GM19324 (cell line): ENCODE data around the gene ABCA2.
"Not testable (repeated sequence)": the region's sequence is repeated elsewhere in the genome, so short reads cannot be mapped to it uniquely, and the experiment has no call there.

Source experiments
- ATAC-seq: cut with Tn5 transposase; IDR thresholded peaks from one replicate; pipeline ENCODE4 v1.9.1; 2021; ENCODE audit warnings: mild to moderate bottlenecking, moderate library complexity; ENCODE audit not compliant: unreplicated experiment, low FRiP score

Gene ABCA2

DNA sequence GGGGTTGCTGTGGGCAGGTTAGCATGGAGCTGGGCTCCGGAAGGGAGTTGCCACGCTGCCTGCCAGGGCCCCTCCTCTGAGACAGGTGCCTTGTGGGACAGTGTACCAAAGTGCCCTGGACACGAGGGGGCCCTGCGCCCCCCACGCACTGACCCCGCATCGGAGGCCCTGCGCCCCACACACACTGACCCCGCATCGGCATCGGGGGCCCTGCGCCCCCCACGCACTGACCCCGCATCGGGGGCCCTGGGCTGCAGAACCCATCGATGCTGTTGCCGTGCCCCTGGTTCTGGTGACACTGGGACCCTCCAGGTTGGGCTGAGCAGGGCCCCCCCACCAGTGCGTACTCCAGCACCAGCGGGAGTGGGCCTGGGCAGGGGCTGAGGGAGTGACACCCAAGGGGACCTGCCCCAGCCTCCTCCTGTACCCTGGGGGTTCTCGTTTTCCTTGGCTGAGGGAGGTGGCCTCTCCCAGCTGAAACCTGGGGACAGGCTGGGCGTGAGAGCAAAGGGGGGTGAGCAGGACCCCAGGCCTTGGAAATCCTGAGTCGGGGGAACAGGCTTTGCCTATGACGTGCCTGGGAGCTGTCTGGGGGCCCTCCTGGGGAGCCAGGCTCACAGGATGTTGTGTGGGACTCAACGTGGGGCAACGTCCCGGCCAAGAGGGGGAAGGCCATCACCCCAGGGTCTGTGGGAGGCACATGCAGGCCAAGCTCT, 35.4 kb upstream of the ABCA2 start:
- no peak for ATAC-seq

DNA sequence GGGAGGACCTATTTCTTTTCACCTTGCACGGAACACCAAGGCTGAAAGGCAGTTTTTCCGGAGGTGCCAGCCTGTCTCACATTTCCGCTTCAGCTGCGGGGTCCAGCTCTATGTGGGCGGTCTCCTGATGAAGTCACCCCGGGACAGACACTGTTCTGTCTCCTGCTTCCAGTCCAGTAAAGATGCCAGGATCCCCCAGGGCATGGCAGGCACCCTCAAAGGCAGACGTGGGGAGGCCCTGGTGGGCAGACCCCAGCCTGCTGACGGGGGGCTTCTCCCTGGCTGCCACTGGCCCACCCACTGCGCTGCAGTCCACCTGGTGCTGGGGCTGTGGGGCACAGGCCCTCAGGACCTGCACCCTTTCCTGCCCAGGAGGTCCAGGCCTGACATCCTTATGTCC, 34.8 kb upstream of the ABCA2 start:
- ATAC-seq, result not testable (repeated sequence)

DNA sequence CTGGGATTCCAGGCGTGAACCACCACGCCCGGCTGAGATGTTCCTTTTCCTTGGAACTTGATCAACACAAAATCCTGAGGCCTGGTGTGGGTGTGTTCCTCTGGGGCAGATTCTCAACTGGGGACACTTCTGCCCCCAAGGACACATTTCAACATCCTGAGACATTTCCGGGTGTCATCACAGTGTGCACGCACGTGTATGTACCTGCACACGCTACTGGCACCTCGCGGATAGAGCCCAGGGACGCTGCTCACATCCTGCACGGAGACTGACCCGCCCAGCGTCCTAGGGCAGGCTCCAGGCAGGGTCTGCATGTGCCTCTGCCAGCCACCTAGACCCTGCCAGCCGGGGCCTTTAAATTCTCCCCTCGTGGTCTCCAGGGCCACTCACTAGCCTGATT, 34.3 kb upstream of the ABCA2 start:
- ATAC-seq, result no peak

DNA sequence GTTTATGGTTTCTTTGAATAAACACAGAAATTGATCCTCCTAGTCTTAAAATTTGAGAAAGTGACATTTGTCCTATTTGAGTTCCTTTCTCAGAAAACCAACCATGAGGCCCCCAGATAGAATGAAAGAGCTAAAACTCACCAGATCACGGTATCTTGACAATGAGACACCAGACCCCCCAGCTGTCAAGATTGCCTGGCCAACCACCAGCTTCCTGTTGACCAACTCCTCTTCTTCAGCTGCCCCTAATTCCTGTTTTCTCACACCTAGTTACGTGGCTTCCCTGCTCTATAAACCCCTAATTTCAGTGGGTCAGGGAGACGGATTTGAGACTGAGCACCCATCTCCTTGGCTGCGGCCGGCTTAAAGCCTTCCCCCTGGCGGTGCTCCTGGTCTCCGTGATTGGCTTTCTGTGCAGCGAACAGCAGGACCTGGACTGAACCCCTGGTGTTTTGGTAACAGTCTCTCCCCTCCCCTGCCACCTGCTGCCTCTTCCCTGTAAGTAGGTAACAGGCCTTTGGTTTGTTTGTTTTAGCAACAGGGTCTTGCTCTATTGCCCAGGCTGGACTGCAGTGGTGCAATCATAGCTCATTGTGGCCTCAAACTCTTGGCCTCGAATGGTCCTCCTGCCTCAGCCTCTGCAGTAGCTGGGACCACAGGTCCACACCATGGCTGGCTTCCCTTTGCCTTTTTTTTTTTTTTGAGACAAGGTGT, 30.6 kb upstream of the ABCA2 start:
- ATAC-seq, result no peak

DNA sequence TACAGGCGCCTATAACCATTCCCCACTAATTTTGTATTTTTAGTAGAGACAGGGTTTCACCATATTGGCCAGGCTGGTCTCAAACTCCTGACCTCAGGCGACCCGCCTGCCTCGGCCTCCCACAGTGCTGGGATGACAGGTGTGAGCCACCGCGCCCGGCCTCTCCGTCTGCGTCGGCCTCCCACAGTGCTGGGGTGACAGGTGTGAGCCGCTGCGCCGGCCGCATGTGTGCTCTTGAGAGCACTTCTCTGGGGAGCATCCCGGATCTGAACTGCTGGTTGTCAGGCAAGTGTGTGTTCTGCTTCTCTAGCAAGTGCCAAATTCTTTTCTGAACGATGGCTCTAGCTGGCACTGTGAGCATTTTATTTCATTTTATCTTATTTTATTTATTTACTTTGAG, 29.5 kb upstream of the ABCA2 start:
- ATAC-seq, result no peak

DNA sequence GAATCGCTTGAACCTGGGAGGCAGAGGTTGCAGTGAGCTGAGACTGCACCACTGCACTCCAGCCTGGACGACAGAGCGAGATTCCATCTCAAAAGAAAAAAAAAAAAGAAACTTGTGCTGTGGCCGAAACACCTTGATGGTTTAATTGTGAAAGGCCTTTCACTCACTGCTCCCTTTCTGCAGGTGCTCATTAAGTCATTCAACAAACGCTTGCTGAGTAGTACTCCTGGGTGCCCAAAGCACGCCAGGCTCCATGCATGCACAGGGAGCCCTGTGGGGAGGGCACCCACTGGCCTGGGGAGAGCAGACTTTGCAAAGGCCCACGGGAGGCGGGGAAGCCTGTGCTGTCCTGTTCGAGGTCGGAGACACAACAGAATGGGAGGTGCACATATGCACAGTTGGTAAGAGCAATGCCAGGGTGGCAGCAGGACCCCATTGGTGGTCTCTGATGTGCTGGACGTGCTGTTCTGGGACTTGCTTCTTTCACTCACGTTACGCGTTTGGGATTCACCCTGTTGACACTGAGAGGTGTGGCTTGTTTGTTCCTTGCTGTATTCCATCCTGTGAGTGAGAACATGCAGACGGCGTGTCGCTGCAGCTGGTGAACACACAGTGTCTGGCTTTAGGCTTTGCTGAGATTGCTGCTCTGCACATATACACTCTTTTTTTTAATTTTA, 28.8 kb upstream of the ABCA2 start:
- no peak for ATAC-seq

DNA sequence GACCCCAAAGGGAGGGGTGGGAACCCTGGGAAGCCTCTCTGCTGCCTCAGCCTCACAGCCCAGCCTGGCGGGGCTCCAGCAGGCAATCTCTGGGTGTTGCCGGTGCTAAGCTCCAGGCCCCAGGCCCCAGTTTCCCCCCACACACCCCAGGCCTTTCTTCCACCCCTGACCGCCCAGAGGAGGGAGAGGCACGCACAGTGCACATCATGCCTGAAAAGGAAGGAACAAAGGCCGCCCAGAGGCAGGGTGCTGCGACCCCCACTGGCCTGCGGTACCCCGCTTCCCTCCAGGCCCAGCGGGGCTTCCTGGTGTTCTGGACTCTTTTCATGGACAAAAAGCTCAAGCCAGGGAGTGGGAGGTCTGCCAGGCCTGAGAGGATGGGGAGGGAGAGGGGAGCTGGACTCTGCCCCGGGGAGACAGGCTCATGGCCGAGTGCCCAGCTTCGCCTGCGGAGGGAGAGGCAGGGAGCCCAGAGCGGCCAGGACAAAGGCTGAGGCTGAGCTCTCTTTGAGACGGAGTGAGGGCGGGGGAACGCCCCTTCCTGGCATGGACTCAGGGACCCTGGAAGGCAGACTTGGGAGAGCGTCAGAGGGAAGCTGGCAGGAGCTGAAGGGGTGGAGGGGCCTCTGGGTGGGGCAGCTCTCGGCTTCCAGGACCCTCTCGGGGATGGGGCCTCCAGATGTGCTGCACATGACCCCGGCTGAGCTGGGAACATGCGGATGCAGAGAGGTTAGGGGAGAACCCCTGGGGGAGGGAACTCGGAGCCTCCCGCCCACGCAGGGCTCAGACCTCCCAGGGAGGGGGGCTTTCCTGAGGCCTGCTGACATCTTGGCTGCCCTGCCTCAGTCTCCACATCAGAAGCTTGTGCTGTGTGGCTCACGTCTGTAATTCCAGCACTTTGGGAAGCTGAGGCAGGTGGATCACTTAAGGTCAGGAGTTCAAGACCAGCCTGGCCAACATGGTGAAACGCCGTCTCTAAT, 27.6 kb upstream of the ABCA2 start:
- ATAC-seq, result no peak

DNA sequence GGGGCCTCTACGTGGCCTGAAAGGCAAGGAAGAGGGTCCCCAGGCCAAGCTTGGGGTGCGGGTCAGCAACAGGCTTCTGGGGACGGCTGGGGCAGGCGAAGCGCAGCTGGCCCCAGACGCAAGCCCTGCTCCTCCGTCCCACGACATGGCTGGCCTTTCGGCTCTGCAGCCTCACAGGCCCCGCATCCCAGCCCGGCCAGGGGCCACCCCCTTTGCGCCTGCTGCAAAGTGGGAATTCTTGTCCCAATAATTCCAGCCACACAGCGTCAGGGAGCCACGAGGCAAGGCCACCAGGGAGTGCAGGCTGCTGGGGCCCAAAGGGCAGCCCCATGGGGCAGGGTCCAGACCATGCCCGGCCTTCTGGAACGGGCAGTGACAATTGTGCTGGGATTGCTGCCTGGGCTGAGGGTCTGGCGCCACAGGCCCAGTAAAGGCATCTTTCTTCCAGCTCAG, 26.9 kb upstream of the ABCA2 start:
- no peak for ATAC-seq

DNA sequence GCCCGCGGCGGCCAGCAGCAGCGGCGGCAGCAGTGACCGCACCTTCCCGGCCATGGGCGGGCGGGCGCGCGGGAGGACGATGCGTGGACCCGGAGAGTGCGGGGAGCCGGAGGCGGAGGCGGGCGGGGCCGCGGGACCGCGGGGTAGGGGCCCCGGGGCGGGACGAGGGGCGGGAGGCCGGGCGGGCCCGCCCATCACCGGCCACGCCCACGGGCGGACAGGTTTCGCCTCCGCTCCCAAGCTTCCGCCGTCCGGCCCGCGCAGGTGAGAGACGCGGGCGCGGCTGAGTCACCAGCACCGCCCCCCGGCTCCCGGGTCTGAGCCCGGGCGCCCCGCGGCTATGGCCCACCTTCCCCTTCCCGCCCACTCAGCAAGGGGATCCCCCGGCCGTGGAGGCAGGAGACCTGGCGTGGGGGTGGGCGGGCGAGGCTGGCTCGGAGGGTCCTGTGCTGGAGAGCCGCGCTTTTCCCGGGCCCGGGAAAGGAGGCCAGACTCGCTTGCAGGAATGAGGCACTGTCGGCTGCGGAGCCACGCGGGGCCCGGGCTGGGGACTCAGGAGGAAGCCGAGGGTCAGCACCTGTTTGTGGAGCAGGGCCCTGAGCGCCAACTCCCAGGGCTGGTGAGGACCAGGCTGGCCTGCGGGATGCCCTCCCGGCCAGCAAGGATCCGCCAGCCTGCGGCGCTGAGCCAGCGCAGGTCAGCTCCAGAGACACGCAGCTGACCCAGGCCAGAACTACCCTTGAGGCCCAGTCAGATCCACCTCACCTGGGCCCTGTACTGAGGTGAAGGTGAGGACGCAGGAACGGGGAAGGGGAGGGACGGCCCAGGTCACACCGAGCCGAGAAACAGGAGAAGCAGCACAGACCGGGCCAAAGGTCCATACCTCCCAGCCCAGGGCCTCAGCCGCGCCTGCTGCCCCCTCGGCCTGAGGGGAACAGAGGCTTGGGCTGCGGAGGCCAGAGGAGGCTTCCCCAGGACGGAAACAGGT, 26.2 kb upstream of the ABCA2 start, which contains the start of gene ENTPD2:
ENTPD2 (minus strand) TSS at position 118 of the 988 bp plus-strand sequence; CDS start at position 54, 64 bp downstream.
- no peak for ATAC-seq

DNA sequence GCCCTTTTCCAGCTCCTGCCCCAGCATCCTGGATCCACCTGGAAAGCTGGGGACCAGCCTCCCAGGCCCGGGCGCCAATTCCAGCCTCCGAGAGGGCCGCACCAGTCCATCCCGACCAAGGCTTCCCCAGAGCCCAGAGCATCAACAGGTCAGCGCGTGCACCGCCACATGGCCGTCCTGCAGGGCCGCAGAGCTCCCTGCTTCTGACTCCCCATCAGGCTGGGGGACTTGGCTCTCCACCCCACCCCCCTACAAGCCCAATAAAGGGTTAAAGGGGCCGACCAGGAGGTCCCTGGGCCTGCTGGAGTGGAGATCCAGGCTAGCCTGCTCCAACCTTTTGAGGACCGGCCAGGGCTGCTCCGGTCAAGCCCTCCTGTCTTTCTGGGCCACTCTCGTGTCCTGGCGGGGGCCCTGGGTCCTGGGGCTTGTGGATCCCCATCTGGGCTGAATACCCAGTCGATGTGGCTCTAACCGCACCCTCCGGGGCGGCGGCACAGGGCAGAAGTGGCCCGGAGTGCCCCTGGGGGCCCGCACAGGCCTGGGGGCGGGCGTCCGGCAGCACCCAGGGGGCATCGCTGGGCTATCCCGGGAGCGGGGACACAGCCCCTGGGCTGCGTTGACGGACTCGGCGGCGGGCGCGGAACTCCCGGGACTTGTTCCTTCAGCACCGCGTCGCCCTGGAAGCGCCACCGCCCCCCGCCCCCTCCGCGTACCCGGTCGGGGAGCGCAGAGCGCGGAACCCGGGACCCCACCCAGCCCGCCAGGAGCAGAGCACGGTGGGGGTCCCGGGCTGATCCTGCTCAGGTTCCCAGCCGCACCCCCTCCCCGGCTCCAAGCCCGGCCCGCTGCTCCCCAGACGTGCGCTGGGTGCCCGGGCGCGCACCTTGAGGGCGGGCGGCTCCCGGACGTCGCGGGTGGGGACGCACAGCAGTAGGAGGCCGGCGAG, 25.2 kb upstream of the ABCA2 start:
- ATAC-seq, result no peak

DNA sequence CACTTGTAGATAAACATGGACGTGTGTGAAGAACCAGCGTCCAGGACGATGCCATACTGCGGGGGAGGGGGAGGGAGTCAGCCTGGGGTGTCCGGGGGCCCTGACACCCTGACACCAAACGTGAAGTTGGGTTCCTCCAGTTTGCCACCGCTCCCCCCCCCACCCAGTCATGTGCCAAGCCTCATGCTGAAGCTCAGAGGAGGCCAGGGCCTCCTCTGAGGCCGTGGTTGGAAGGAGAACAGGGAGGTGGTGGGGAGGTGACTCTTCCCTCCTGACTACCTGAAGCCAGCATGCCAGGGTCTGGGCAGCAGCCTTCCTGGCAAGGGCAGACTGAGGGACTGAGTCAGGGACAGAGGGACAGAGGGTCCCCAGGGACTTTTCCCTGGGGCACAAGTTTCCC, 24.3 kb upstream of the ABCA2 start:
- no peak for ATAC-seq

DNA sequence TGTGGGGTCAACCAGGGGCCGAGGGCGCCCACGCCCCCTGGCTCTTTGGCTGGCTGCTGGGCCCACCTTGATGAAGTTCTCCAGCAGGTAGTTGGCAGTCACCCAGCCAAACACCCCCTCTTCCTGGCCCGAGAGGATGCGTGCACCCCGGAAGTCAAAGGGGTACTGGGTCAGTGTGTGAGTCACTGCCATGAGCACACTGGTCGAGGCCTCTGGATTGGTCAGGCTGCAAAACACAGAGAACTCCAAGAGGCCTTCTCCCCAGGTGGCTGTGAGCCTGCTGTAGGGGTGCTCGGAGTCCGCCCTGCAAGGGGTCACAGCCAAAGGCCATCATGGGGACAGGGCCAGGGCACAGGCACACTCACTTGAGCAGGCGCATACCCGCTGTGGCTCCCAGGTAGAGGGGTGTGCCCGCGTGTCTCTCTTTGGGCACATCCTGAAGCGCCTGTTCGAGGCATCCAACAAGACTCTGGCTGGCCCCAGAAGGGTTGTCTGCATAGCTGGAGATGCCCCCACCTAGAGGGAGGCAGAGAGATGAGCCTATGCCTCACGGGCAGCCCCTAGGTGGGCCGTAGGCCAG, 23.2 kb upstream of the ABCA2 start:
- no peak for ATAC-seq

DNA sequence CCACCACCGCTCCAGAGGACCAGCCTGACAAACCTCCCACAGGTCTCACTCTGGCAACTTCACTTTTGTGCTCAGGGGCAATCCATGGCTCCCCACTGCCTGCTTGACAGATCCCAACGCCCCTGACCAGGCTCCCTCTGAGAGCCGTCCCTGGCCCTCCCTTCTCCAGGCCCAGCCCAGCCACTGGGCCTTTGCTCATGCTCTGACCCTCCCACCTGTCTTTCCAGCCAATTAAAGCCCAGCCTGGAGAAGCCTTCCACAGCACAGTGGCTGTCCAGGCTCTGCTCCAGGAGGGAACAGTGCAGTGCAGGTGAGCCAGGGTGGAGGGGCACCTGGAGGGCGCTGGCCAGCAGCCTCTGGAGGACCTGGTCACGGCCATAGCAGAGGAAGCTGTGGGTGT, 22.5 kb upstream of the ABCA2 start:
- no peak for ATAC-seq

DNA sequence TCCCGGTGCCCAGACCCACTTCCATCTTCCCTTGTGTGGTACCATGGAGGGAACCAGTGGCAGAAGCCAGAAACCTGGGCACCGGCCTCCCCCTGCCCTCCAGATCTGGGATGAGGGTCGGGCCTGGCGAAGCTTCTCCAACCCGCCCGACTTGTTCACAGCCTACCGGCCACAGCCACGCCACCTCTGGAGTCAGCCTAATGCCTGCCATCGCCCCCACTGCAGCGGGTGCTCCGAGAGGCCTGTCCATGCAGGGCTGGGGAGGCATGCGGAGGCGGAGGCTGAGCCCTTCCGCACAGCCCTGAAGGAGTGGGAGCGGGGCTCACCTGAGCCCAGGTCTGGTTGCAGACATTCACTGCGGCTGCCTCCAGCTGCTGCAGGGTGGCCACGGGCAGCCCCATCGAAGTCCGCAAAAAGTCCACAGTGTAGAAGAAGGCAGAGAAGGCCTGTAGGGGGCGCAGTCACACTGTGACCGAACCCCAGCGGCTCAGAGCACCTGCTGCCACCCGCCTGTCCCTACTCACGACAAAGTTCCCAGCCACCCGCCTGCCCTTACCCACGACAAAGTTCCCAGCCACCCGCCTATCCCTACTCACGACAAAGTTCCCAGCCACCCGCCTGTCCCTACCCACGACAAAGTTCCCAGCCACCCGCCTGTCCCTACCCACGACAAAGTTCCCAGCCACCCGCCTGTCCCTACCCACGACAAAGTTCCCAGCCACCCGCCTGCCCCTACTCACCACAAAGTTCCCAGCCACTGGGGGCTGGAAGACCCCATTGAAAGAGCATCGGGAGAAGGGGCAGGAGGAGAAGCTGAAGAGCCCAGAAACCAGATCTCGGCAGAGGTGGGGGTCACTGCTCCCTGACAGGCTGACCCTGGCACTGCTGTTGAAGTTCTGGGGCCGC, 21.8 kb upstream of the ABCA2 start:
- ATAC-seq, result no peak

DNA sequence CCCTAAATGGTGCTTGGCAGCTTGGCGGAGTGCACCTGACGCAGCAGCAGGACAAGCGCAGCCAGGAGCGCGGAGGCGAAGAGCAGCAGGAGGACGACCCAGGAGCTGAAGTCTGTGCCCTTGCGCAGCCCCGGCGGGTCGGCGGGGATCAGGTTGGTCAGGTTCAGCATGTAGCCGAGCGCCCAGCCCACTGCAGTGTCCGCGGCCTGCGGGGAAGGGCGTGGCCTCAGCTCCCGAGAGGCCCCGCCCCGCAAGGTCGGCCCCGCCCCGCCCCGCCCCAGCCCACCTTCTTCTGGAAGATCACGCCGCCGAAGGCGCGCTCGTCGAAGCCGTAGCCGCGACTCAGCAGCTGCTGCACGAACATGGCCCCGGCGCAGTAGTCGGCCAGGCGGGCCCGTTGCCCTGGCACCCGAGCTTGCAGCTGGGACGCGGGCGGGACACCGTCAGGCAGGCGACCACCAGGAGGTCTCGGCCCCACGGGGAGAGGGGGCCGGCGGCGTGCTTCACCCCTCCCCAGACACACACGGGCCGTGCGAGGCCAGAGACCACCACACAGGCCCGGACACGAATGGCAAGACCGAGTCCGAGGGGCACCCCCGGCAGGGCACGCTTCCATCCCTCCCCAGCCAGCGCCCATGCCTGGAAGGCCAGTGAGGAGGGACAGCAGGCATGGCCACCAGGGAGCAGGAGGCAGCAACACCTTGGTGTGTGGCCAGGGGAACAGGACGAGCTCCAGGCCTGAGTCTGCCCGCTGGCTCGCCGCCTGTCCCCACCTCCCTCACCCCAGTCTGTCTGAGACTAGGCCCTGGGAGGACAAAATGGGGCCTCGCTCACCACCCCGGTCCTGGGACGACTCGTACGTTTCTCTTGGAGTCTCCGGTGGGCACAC, 20.9 kb upstream of the ABCA2 start:
- ATAC-seq, result no peak
